NCI-H1048 (cell line): ENCODE measurements around the gene MORC1.
"Not testable (repeated sequence)": the region's sequence is repeated elsewhere in the genome, so short reads cannot be mapped to it uniquely, and the experiment has no call there.

Source experiments
- DNase-seq: peaks from one replicate; lab custom pipeline; 2025; lab: John Stamatoyannopoulos, UW

The MORC1 gene

GRCh38 chr3:109117939-109118338 lies at the start of gene MORC1:
Gene MORC1, minus strand, starts transcription at chr3:109118134. Its CDS starts 75 bp downstream, at chr3:109118059.
- DNase-seq: no peak

GRCh38 chr3:109165905-109166304 lies 48.0 kb upstream of the MORC1 start:
- DNase-seq: no peak

- no peak for DNase-seq
Measured at GRCh38 chr3:109161487-109162123, 43.7 kb upstream of the MORC1 start.

GRCh38 chr3:109155828-109156227 lies 37.9 kb upstream of the MORC1 start:
- no peak for DNase-seq

GRCh38 chr3:109154979-109155378 lies 37.0 kb upstream of the MORC1 start:
- no peak for DNase-seq

GRCh38 chr3:109152320-109152719 lies 34.4 kb upstream of the MORC1 start:
- DNase-seq: no peak

- no peak for DNase-seq
Measured at GRCh38 chr3:109149078-109149477, 31.1 kb upstream of the MORC1 start.

GRCh38 chr3:109143646-109144045 lies 25.7 kb upstream of the MORC1 start:
- no peak for DNase-seq

GRCh38 chr3:109140318-109140717 lies 22.4 kb upstream of the MORC1 start:
- DNase-seq: no peak

GRCh38 chr3:109137761-109138160 lies 19.8 kb upstream of the MORC1 start:
- DNase-seq: no peak

- no peak for DNase-seq
Measured at GRCh38 chr3:109136523-109136922, 18.6 kb upstream of the MORC1 start, which contains the start of gene C3orf85. Gene C3orf85, plus strand, starts transcription at chr3:109136719. Its CDS starts 129 bp downstream, at chr3:109136848.

- not testable (repeated sequence) for DNase-seq
Measured at GRCh38 chr3:109133474-109133816, 15.5 kb upstream of the MORC1 start.

- DNase-seq: no peak
Measured at GRCh38 chr3:109132801-109133473, 15.0 kb upstream of the MORC1 start.

GRCh38 chr3:109131276-109131675 lies 13.3 kb upstream of the MORC1 start:
- no peak for DNase-seq

GRCh38 chr3:109127553-109127952 lies 9.6 kb upstream of the MORC1 start:
- DNase-seq: no peak

GRCh38 chr3:109125902-109126301 lies 8.0 kb upstream of the MORC1 start:
- DNase-seq: no peak

GRCh38 chr3:109122690-109123089 lies 4.8 kb upstream of the MORC1 start:
- DNase-seq: no peak

- DNase-seq: no peak
Measured at GRCh38 chr3:109118584-109118983, 650 bp upstream of the MORC1 start.

GRCh38 chr3:109116031-109116430 lies 1.9 kb downstream of the MORC1 start:
- DNase-seq: no peak

- no peak for DNase-seq
Measured at GRCh38 chr3:109115451-109115850, 2.5 kb downstream of the MORC1 start.

GRCh38 chr3:109114746-109115145 lies 3.2 kb downstream of the MORC1 start:
- no peak for DNase-seq

- no peak for DNase-seq
Measured at GRCh38 chr3:109112946-109113760, 4.8 kb downstream of the MORC1 start.

- no peak for DNase-seq
Measured at GRCh38 chr3:109109574-109109973, 8.4 kb downstream of the MORC1 start.
